Trophoblast cell (in vitro differentiated cells and primary cell): ENCODE measurements around the gene SREK1. TPM values are rescaled to one million over a fixed set of nuclear protein-coding genes. Genes with fewer than 3 reads are reported as not detected.

ENCODE experiments used
- DNase-seq, 2 donors: peaks; one replicate each; pipeline ENCODE4 v3.0.0-alpha.2; 2016
- H2AFZ ChIP-seq: 2 replicates; pipeline ENCODE4 v1.6.1; 2013; ENCODE audit warnings: low read length, moderate library complexity, mild to moderate bottlenecking; ENCODE audit not compliant: insufficient read depth, poor library complexity
- H2AK5ac ChIP-seq: 2 replicates; pipeline ENCODE4 v1.6.1; 2013; ENCODE audit warnings: mild to moderate bottlenecking, low read length
- H2BK120ac ChIP-seq: 2 replicates; pipeline ENCODE4 v1.6.1; 2013; ENCODE audit warnings: low read length, mild to moderate bottlenecking, moderate library complexity; ENCODE audit not compliant: insufficient read depth, poor library complexity
- H2BK12ac ChIP-seq: 2 replicates; pipeline ENCODE4 v1.6.1; 2013; ENCODE audit warnings: mild to moderate bottlenecking, low read length, moderate library complexity
- H2BK5ac ChIP-seq: 2 replicates; pipeline ENCODE4 v1.6.1; 2013; ENCODE audit warnings: low read length, low read depth, moderate library complexity, mild to moderate bottlenecking; ENCODE audit not compliant: poor library complexity
- H3K14ac ChIP-seq: 2 replicates; pipeline ENCODE4 v1.6.1; 2013; ENCODE audit warnings: mild to moderate bottlenecking, low read length
- H3K18ac ChIP-seq: 2 replicates; pipeline ENCODE4 v1.6.1; 2013; ENCODE audit warnings: mild to moderate bottlenecking, low read length
- H3K23ac ChIP-seq: 2 replicates; pipeline ENCODE4 v1.6.1; 2013; ENCODE audit warnings: low read length
- H3K27ac ChIP-seq: 2 replicates; pipeline ENCODE4 v1.5.1; 2013; ENCODE audit warnings: low read depth, mild to moderate bottlenecking, inconsistent platforms, low read length, moderate library complexity
- H3K27me3 ChIP-seq: 2 replicates; pipeline ENCODE4 v1.6.1; 2013; ENCODE audit warnings: inconsistent platforms, mild to moderate bottlenecking, low read length, moderate library complexity; ENCODE audit not compliant: insufficient read depth
- H3K36me3 ChIP-seq, 2 experiments: 1 replicate in 1 of 2; 2 replicates in 1 of 2; pipeline ENCODE4 v1.6.1; 2013; ENCODE audit warnings: low read length in 2 of 2, mild to moderate bottlenecking in 2 of 2, moderate library complexity in 1 of 2; ENCODE audit not compliant: insufficient read depth in 2 of 2, control insufficient read depth in 1 of 2
- H3K4ac ChIP-seq: 2 replicates; pipeline ENCODE4 v1.6.1; 2013; ENCODE audit warnings: low read depth, mild to moderate bottlenecking, low read length, moderate library complexity
- H3K4me1 ChIP-seq, 2 experiments: 1 replicate in 1 of 2; 2 replicates in 1 of 2; pipeline ENCODE4 v1.6.1; 2013; ENCODE audit warnings: low read length in 2 of 2, mild to moderate bottlenecking in 2 of 2, moderate library complexity in 1 of 2; ENCODE audit not compliant: insufficient read depth in 2 of 2, control insufficient read depth in 1 of 2
- H3K4me2 ChIP-seq: 2 replicates; pipeline ENCODE4 v1.6.1; 2013; ENCODE audit warnings: inconsistent platforms, mild to moderate bottlenecking, low read length, moderate library complexity
- H3K4me3 ChIP-seq: 2 replicates; pipeline ENCODE4 v1.5.1; 2013; ENCODE audit warnings: mild to moderate bottlenecking, low read depth, low read length, inconsistent platforms
- H3K79me1 ChIP-seq: one replicate; pipeline ENCODE4 v1.6.1; 2013; ENCODE audit warnings: low read length
- H3K79me2 ChIP-seq: 2 replicates; pipeline ENCODE4 v1.6.1; 2013; ENCODE audit warnings: low read length, mild to moderate bottlenecking; ENCODE audit not compliant: control insufficient read depth, insufficient read depth, poor library complexity
- H3K9ac ChIP-seq: 2 replicates; pipeline ENCODE4 v1.6.1; 2013; ENCODE audit warnings: mild to moderate bottlenecking, low read length
- H3K9me3 ChIP-seq: 2 replicates; pipeline ENCODE4 v1.6.1; 2013; ENCODE audit warnings: low read depth, mild to moderate bottlenecking, control low read depth, inconsistent platforms, low read length; ENCODE audit not compliant: insufficient read depth
- H4K12ac ChIP-seq: 2 replicates; pipeline ENCODE4 v1.6.1; 2013; ENCODE audit warnings: low read depth, mild to moderate bottlenecking, low read length, moderate library complexity
- H4K8ac ChIP-seq: 2 replicates; pipeline ENCODE4 v1.6.1; 2013; ENCODE audit warnings: low read depth, mild to moderate bottlenecking, low read length, moderate library complexity
- H4K91ac ChIP-seq: one replicate; pipeline ENCODE4 v1.6.1; 2013; ENCODE audit warnings: low read depth, mild to moderate bottlenecking, low read length, moderate library complexity
- WGBS: extraction: QIAGEN DNeasy Blood & Tissue Kit; methylation state at CpG from one replicate; pipeline ENCODE4 v1.1.7; 2013; ENCODE audit warnings: missing lambda C conversion rate; ENCODE audit not compliant: insufficient read length, insufficient coverage; ENCODE audit errors: extremely low coverage; 5-methylcytosine and 5-hydroxymethylcytosine counted together
- polyA plus RNA-seq: library from polyadenylated mRNA; stranded (reverse); fragments of 200-250 nt; gene quantifications from 2 replicates; pipeline ENCODE4 v1.2.3, GENCODE V29; 2013

The SREK1 gene, protein sequence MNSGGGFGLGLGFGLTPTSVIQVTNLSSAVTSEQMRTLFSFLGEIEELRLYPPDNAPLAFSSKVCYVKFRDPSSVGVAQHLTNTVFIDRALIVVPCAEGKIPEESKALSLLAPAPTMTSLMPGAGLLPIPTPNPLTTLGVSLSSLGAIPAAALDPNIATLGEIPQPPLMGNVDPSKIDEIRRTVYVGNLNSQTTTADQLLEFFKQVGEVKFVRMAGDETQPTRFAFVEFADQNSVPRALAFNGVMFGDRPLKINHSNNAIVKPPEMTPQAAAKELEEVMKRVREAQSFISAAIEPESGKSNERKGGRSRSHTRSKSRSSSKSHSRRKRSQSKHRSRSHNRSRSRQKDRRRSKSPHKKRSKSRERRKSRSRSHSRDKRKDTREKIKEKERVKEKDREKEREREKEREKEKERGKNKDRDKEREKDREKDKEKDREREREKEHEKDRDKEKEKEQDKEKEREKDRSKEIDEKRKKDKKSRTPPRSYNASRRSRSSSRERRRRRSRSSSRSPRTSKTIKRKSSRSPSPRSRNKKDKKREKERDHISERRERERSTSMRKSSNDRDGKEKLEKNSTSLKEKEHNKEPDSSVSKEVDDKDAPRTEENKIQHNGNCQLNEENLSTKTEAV
- polyA plus RNA-seq: 48.9 and 51.4 TPM in 2 replicates

DNA sequence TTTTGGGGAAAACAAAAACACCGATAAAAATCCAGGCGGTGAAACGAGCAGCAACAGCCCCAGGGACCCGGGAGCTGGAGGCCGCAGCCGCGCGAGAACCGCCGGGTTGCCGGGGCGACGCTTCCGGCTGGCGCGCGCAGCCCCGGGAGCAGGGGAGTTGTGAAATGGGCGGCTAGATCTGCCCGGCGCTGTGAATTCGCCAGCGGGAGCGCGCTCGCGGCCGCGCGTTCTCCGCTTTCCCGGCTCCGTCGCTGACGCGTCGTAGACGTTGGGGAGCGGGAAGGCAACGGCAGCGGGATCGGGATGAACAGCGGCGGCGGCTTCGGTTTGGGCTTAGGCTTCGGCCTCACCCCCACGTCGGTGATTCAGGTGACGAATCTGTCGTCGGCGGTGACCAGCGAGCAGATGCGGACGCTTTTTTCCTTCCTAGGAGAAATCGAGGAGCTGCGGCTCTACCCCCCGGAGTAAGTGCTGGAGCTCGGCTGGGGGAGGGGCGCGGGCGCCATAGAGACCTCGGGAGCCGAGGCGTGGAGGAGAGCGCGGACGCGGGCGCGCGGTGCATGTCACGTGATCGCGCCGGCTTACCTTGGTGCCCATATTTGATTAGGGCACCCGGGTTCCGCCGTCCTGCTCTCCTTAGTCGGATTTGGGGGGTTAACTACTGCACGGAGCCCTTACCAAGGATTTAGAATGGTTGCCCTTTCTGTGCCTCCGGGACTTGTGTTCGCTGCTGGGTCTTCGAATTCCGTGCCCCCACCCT is at the start of gene SREK1:
Gene SREK1, plus strand, starts transcription at position 227 of the 760 bp plus-strand sequence. Its CDS starts 77 bp downstream, at position 304.
- no CpG with 5 or more reads among the region's 86 CpGs for WGBS
- peak; percentile 90 to 94 for DNase-seq

DNA sequence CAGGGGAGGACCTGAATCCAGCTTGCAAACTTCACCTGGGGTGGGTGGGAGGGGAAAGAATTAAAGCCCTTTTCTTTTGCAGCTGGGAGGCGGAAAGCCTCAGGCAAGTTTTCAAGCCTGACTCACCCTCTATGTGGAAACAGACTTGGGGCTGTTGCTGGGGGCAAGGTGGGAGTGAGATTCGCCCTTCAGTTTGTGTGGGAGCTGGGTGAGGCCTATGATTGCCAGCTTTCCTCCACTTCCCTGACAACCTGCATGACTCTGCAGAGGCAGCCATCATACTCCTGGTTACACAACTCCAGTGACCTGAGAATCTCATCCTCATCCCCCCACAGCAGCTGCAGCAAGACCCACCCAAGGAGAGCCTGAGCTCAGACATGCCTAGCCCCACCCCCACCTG is 43.2 kb upstream of the SREK1 start:
- H3K27ac ChIP-seq: no peak overlapping the region
- H3K23ac ChIP-seq: no peak overlapping the region
- H3K14ac ChIP-seq: no peak overlapping the region
- no peaks in the 10 kb centered on the region for H3K79me2 ChIP-seq
- no peak overlapping the region for H3K18ac ChIP-seq
- H3K79me1 ChIP-seq: no peaks in the 10 kb centered on the region
- no peak overlapping the region for H2BK12ac ChIP-seq
- no peak overlapping the region for H2BK120ac ChIP-seq
- H3K9ac ChIP-seq: no peak overlapping the region
- DNase-seq: peak in 1 of 2 donors; percentile 45
- H2AK5ac ChIP-seq: no peak overlapping the region
- no peak overlapping the region for H2BK5ac ChIP-seq
- H4K12ac ChIP-seq: no peak overlapping the region
- H3K9me3 ChIP-seq: peaks cover 13% of the 10 kb centered on the region
- no peak overlapping the region for H3K4me2 ChIP-seq
- H3K36me3 ChIP-seq: peaks cover 4 to 8% of the 10 kb centered on the region in 2 experiments
- WGBS: no CpG with 5 or more reads among the region's 2 CpGs
- no peak overlapping the region for H2AFZ ChIP-seq
- no peak overlapping the region for H4K91ac ChIP-seq
- H4K8ac ChIP-seq: no peak overlapping the region
- no peaks in the 10 kb centered on the region for H3K4me1 ChIP-seq
- no peaks in the 10 kb centered on the region for H3K27me3 ChIP-seq
- H3K4me3 ChIP-seq: no peak overlapping the region
- H3K4ac ChIP-seq: no peak overlapping the region

More for the DNA sequence above, at the start of gene SREK1:
- peak within 1 kb of the TSS; percentile 67 for H3K4me2 ChIP-seq
- no peaks in the 10 kb centered on the region for H3K27me3 ChIP-seq
- no peaks in the 10 kb centered on the region for H3K36me3 ChIP-seq
- H3K9me3 ChIP-seq: no peaks in the 10 kb centered on the region
- peak within 1 kb of the TSS; percentile 98 for H3K9ac ChIP-seq
- H3K79me1 ChIP-seq: peaks cover 11% of the 10 kb centered on the region
- peak within 1 kb of the TSS; percentile 83 for H2AFZ ChIP-seq
- peak within 1 kb of the TSS; percentile 73 for H2BK120ac ChIP-seq
- H2AK5ac ChIP-seq: no peak within 1 kb of the TSS
- H3K4me3 ChIP-seq: peak within 1 kb of the TSS; percentile 95
- H3K79me2 ChIP-seq: peaks cover 7% of the 10 kb centered on the region
- peak within 1 kb of the TSS; percentile 95 for H3K18ac ChIP-seq
- peak within 1 kb of the TSS; percentile 68 for H3K4ac ChIP-seq
- peak within 1 kb of the TSS; percentile 98 for H4K8ac ChIP-seq
- H3K14ac ChIP-seq: peak within 1 kb of the TSS; percentile 94
- H3K4me1 ChIP-seq: peaks cover 2 to 3% of the 10 kb centered on the region in 2 experiments
- peak within 1 kb of the TSS; percentile 100 for H3K27ac ChIP-seq
- H4K91ac ChIP-seq: peak within 1 kb of the TSS; percentile 91
- H2BK5ac ChIP-seq: peak within 1 kb of the TSS; percentile 92
- no peak within 1 kb of the TSS for H3K23ac ChIP-seq
- H2BK12ac ChIP-seq: no peak within 1 kb of the TSS
- H4K12ac ChIP-seq: peak within 1 kb of the TSS; percentile 97

DNA sequence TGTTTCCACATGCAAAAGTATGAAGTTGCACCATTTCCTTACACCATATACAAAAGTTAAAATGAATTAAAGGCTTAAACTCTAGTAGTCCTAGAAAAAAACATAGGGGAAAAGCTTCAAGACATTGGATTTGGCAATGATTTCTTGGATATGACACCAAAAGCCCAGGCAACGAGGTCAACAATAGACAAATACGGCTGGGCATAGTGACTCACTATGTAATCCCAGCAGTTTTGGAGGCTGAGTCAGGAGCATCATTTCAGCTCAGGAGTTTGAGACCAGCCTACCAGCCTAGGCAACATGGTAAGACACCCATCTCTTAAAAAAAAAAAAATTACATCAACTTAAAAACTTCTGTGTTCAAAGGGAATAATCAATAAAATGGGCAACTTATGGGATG is 30.9 kb upstream of the SREK1 start:
- H2AK5ac ChIP-seq: no peak overlapping the region
- H2BK12ac ChIP-seq: no peak overlapping the region
- no peaks in the 10 kb centered on the region for H3K36me3 ChIP-seq
- no peak overlapping the region for H2BK5ac ChIP-seq
- no peak overlapping the region for H4K8ac ChIP-seq
- DNase-seq: peak; percentile 87 to 95
- H3K4me1 ChIP-seq: no peaks in the 10 kb centered on the region
- no peak overlapping the region for H3K14ac ChIP-seq
- no peak overlapping the region for H3K4me2 ChIP-seq
- WGBS: no CpG with 5 or more reads among the region's 2 CpGs
- H2AFZ ChIP-seq: no peak overlapping the region
- H3K27ac ChIP-seq: no peak overlapping the region
- H3K9ac ChIP-seq: no peak overlapping the region
- H2BK120ac ChIP-seq: no peak overlapping the region
- H3K27me3 ChIP-seq: no peaks in the 10 kb centered on the region
- no peak overlapping the region for H3K23ac ChIP-seq
- H3K4me3 ChIP-seq: no peak overlapping the region
- no peak overlapping the region for H4K91ac ChIP-seq
- no peak overlapping the region for H4K12ac ChIP-seq
- H3K9me3 ChIP-seq: no peaks in the 10 kb centered on the region
- no peak overlapping the region for H3K4ac ChIP-seq
- H3K18ac ChIP-seq: no peak overlapping the region
- no peaks in the 10 kb centered on the region for H3K79me1 ChIP-seq
- no peaks in the 10 kb centered on the region for H3K79me2 ChIP-seq

DNA sequence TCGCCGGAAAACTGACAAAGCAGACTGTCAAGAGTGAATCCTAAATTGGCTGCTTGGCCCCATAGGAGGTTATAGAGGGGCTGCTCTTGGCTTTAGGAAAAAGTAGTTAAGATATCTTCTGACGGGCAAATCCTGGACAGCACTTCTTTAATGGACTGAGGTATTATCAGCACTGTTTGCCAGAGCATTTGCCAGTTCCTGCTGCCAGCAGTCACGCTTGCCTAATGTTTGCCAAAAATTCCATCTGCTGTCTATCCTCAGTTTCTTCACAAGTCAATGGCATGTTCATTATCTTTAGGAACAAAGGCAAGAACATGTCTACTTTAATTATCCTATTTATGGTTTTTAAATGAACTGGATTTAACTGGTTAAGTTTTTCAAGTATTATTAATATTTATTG is 25.8 kb upstream of the SREK1 start:
- H3K36me3 ChIP-seq: no peaks in the 10 kb centered on the region
- H3K79me1 ChIP-seq: no peaks in the 10 kb centered on the region
- H3K9ac ChIP-seq: no peak overlapping the region
- no peak overlapping the region for H2BK5ac ChIP-seq
- no peaks in the 10 kb centered on the region for H3K9me3 ChIP-seq
- WGBS: no CpG with 5 or more reads among the region's 4 CpGs
- no peak overlapping the region for H2BK12ac ChIP-seq
- H4K12ac ChIP-seq: no peak overlapping the region
- H2AFZ ChIP-seq: no peak overlapping the region
- H3K4me3 ChIP-seq: no peak overlapping the region
- H3K18ac ChIP-seq: no peak overlapping the region
- H3K27ac ChIP-seq: no peak overlapping the region
- no peaks in the 10 kb centered on the region for H3K27me3 ChIP-seq
- no peak overlapping the region for H3K23ac ChIP-seq
- no peaks in the 10 kb centered on the region for H3K4me1 ChIP-seq
- H3K14ac ChIP-seq: no peak overlapping the region
- no peak overlapping the region for H4K8ac ChIP-seq
- no peak overlapping the region for H2AK5ac ChIP-seq
- H4K91ac ChIP-seq: no peak overlapping the region
- H3K4me2 ChIP-seq: no peak overlapping the region
- no peak overlapping the region for H2BK120ac ChIP-seq
- no peaks in the 10 kb centered on the region for H3K79me2 ChIP-seq
- no peak overlapping the region for H3K4ac ChIP-seq
- DNase-seq: no peak
